NCI-H526 treated with DMSO at 0.1 percent for 48 hours (cell line): ENCODE data around the gene GCAT.
A peak's percentile ranks its signal among the peaks of the same experiment; 100 is the strongest.

ENCODE experiments used
- DNase-seq: peaks from one replicate; lab custom pipeline; 2025; lab: John Stamatoyannopoulos, UW

The GCAT gene

GRCh38 chr22:37807410-37808293 is at the start of gene GCAT:
Gene GCAT, plus strand, starts transcription at chr22:37807934. Its CDS starts 34 bp downstream, at chr22:37807968.
- peak; percentile 81 for DNase-seq

GRCh38 chr22:37758694-37759093 is 49.0 kb upstream of the GCAT start:
- no peak for DNase-seq

- DNase-seq, result no peak
Observed at GRCh38 chr22:37759281-37759680, 48.5 kb upstream of the GCAT start.

DNA sequence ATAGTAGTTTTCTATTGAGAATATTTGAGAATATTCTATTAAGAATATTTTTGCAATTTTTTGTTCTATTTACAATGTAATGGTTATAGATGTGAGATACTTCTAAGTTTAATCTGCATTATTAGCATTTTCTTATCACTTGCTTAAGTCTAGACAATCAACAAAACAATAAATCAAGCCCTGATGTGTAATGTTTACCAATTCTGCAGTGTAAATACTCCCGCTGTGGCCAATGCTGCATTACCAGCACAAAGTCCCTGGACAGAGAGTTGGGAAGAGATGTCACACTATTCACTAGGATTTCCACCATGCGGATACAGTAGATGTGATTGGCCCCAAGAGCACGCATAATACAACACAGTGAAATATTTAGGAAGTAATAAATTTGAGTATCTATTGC is 47.6 kb upstream of the GCAT start:
- DNase-seq, result no peak

DNA sequence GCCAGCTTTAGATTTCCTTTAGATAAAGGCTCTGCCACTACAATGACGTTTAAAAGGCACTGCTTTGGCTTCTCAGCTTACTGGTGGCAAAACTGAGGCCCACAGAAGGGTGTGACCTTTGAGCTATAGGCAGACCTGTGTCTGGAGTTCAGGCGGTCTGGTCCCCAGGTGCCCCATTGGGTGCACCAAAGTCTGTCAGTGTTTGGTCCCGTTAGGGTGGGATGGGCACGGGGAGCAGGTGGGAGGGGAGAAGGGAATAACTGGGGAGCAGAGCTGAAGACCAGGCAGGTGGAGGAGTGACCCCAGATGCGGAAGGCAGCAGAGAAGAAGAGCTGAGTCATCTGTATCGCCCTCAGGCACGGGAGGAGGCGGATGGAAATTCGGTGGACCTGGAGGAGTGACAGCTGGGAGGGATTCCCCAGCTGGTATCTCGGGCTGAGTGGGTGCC is 45.3 kb upstream of the GCAT start:
- DNase-seq, result no peak

DNA sequence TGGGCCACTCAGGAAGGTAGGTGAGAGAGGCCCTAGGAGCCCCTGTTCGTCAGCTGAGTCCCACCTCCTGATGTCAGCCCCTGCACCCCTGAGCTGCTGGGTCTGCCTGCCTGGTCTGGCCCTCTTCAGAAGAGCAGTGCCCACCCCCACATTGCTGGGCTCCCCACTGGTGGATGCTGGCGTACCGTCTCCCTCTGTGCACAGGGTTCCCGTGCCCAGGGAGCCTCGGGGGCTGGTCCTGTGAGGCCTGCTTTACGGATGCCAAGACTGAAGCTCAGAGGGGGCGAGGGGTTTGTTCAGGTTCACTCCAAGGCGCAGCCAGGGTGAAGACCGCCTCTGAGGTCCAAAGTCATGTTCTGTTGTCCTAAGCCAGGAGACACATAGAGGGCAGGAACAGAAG is 44.7 kb upstream of the GCAT start:
- DNase-seq, result no peak

DNA sequence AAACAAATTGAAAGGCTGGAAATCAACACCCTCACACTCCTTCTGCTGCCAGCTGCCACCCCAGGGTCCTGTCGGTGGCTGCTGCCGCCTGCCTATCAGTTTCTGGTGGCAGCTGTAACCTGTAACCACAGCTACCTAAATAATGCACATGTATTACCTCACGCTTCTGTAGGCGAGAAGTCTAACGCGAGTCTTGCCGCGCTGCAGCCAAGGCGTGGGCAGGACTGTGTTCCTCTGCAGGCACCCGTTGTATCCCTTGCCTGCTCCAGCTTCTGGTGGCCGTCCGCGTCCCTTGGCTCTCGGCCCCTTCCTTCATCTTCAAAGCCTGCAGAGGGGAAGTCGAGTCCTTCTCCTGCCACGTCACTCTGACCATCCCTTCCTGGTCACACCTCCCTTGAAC is 44.1 kb upstream of the GCAT start:
- DNase-seq, result no peak

- DNase-seq, result no peak
Observed at GRCh38 chr22:37764622-37765021, 43.1 kb upstream of the GCAT start.

DNA sequence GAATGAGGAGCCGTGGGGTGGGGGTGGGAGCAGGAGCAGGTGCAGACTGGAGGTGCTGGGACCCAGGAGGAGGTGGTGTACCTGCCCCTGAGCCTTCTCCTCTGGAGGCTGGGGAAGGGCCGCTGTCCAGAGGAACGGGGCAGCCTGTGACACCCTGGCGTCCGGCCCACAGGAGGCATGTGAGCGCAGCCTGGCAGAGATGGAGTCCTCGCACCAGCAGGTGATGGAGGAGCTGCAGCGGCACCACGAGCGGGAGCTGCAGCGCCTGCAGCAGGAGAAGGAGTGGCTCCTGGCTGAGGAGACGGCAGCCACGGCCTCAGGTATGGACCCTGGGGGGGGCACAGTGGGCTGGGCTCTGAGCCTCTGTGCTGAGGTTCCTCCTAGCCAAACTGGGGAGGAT is 42.2 kb upstream of the GCAT start:
- no peak for DNase-seq

DNA sequence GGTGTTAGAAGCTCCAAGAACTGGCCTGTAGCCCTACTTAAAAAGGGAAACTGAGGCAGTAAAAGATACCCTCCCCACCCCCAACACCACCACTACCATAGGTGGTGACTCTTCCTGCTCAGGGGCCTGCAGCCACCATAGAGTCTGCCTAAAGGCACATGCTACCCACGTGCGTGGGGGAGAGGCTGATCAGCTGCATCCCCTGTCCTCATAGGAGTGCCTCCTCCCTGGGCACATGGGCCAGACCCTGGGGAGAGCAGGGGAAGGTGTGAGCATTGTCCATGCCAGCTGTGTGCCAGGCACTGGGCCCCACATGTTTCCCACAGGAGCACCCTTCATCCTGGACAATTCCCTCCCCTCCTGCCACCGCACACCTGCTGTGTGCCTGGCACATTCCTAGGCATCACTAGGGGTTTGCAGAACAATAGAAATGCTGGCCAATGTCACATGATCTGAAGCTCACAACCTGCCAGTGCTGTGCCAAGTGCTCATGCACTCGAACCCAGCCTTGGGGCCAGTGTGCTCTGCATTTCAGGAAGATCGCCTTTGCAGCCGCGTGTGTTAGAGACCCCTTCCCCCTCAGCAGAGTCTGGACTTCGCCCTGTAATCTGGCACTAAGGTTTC is 41.7 kb upstream of the GCAT start:
- no peak for DNase-seq

- no peak for DNase-seq
Observed at GRCh38 chr22:37768273-37768672, 39.5 kb upstream of the GCAT start.

DNA sequence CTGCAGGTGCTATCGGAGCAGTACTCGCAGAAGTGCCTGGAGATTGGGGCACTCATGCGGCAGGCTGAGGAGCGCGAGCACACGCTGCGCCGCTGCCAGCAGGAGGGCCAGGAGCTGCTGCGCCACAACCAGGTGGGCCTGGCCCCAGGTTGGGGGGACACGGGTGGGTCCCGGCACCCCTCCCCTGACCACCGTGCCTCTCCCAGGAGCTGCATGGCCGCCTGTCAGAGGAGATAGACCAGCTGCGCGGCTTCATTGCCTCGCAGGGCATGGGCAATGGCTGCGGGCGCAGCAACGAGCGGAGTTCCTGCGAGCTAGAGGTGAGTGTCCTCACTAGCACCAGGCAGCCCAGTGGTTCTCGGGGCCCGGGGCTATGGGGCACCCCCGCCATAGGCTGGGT is 38.7 kb upstream of the GCAT start:
- no peak for DNase-seq

DNA sequence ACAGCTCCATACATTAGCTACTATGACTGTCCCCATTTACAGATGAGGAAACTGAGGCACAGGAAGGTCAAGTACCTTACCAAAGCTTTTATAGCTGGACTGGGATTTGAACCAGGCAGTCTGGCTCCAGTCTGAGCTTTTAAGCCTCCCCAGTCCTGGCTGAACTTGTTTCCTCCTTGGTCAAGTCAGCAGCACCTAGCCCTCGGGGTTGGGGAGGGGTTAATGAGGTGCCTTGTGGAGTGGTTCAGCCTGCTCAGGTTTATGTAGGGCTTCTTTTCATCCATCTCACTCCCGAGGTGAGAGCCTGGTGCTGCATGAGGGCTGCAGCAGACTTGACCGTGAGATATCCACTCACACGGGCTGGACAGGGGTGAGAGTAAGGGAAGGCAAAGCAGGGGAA is 36.7 kb upstream of the GCAT start:
- DNase-seq, result no peak

GRCh38 chr22:37771702-37772427 is 35.9 kb upstream of the GCAT start:
- DNase-seq, result no peak

DNA sequence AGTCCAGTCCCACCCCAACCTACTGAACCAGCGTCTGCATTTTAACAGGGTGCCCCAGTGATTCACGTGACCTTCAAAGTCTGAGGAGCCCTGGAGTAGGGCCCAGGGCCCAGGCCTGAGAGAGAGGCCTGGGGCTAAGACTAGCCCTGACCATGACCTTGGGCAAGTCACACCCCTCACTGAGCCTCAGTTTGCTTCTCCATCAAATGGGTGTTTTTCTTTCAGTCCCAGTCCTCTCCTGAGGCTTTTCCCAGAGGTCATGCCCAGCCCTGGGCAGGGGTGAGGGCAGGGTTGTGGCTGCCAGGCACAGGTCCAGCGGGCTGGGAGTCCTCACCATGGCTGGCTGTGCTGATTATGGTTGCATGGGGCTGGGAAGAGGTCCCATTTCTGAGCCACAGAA is 33.0 kb upstream of the GCAT start:
- DNase-seq, result no peak

DNA sequence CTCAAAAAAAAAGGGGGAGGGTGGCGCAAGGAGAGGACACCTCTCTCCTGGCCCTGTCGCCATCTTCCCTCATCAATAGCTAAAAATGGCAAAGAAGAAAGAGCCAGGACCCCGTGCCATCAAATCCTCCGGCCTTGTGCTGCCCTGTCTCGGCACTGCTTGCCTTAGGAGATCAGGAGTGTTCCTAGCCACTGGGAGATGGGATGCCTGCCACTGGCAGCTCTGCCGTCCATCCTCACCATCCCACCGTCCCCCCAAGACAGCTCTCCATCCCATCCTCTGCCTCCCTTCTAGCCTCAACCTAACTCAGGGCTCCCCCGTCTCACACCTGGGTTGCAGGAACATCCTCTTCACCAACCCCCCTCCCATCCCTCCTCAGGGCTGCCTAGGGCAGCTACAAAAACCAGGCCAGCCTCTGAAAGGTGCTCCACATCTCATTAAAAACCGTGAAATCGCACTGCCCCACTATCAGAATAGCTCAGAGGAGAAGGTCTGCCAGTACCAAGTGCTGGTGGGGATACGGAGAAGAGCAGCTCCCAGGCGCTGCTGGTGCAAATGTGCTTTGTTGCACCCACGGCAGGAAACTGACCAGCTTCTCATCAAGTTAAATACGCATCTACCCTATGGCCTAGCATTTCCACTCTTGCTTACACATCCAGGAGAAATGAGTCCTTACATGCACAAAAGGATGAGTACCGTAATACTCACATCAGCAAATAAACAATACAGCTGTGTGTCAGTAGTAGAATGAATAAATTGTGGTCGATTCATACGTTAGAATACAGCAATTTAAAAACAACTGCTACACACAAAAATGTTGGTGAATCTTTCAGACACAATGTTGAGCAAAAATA is 31.7 kb upstream of the GCAT start:
- DNase-seq, result no peak

GRCh38 chr22:37776639-37777005 is 31.1 kb upstream of the GCAT start:
- DNase-seq, result no peak

- DNase-seq, result peak; percentile 9
Observed at GRCh38 chr22:37777122-37777687, 30.5 kb upstream of the GCAT start.

- no peak for DNase-seq
Observed at GRCh38 chr22:37778370-37779009, 29.2 kb upstream of the GCAT start.

DNA sequence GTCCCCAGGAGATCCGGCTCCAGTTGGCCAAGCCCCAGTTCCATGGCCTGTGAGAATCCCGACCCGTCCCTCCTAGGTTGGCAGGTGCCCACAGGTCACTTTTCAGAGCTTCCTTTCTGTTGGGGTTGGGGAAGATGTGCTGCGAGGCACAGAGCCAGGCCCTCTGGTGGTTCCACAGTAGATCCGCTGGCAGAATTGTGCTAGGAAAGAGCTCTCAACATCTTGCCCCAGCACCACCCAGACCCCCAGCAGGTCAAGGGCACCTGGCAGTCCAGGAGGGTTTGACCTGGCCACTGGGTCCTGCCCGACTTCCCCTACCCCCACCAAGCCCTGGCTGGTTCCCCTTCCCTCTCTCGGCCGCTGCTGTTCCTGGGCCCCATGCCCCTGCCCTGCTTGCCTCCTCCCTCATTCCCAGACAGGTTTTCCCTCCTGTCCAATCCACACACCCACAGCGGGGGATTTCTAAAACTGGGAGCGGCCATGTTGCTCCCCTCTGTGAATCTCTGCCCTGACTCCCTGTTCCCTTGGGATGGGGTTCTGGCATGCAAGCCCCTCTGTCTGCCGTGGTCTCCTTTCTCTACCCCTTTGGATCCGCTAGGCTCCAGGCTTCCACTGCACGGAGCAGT is 26.2 kb upstream of the GCAT start:
- DNase-seq, result no peak
